ENCODE data around the gene ZER1. TPM values are rescaled to one million over a fixed set of nuclear protein-coding genes. Genes with fewer than 3 reads are reported as not detected.
"Not testable (repeated sequence)": the region's sequence is repeated elsewhere in the genome, so short reads cannot be mapped to it uniquely, and the experiment has no call there.

Gene ZER1
- total and polyA plus RNA-seq, 5 experiments from 2014 or later: 34.7 to 50.3 (median 46.9) TPM

DNA sequence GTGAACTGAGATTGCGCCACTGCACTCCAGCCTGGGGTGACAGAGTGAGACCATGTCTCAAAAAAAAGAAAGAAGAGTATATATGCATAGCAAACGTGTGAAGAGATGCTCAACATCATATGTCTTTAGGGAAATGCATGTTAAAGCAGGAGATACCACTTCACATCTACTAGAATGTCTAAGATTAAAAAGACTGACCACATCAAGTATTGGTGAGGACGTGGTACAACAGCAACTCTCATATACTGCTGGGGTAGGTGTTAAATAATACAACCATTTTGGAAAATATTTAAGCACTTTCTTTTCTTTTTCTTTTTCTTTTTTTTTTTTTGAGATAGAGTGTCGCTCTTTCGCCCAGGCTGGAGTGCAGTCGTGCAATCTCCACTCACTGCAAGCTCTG, 13.7 kb upstream of the ZER1 start:
- H3K4me1 Mint-ChIP-seq: peaks cover 6 to 29% (median 22%) of the 10 kb centered on the region in 4 donors
- peak overlapping the region in 5 of 10 donors; percentile 4 to 71 (median 62) for H3K27ac Mint-ChIP-seq
- POLR2A ChIA-PET: interaction anchor here (0.6 to 7.4 kb wide), 9 partner anchors 8 to 1362 kb away, joined by 3 to 50 read pairs (median 3); partner anchors contain the start of genes URM1, ZDHHC12 and ZER1
- H3K4me3 Mint-ChIP-seq: peak overlapping the region in 5 of 10 donors; percentile 22 to 48 (median 36)
- no peak for ATAC-seq
- DNase-seq: no peak
- H3K36me3 Mint-ChIP-seq: peaks cover 0 to 7% (median 0%) of the 10 kb centered on the region in 3 donors
- peaks cover 0 to 1% (median 0%) of the 10 kb centered on the region in 5 donors for H3K27me3 Mint-ChIP-seq
- H3K9me3 Mint-ChIP-seq: peaks cover 0 to 2% (median 0%) of the 10 kb centered on the region in 9 donors

- H3K4me3 Mint-ChIP-seq: no peak overlapping the region
- no peak for ATAC-seq
- POLR2A ChIA-PET: interaction anchor here (7.4 kb wide), 1 partner anchor 11 kb away, joined by 50 read pairs; the partner anchor contains the start of gene ZER1
- H3K4me1 Mint-ChIP-seq: peaks cover 1 to 14% (median 8%) of the 10 kb centered on the region in 4 donors
- H3K9me3 Mint-ChIP-seq: peaks cover 0 to 3% (median 0%) of the 10 kb centered on the region in 9 donors
- H3K27me3 Mint-ChIP-seq: peaks cover 0 to 1% (median 0%) of the 10 kb centered on the region in 5 donors
- DNase-seq: no peak
- H3K36me3 Mint-ChIP-seq: no peaks in the 10 kb centered on the region
- H3K27ac Mint-ChIP-seq: no peak overlapping the region
These were observed 10.9 kb upstream of the ZER1 start for GRCh38 chr9:128782669-128783068.

DNA sequence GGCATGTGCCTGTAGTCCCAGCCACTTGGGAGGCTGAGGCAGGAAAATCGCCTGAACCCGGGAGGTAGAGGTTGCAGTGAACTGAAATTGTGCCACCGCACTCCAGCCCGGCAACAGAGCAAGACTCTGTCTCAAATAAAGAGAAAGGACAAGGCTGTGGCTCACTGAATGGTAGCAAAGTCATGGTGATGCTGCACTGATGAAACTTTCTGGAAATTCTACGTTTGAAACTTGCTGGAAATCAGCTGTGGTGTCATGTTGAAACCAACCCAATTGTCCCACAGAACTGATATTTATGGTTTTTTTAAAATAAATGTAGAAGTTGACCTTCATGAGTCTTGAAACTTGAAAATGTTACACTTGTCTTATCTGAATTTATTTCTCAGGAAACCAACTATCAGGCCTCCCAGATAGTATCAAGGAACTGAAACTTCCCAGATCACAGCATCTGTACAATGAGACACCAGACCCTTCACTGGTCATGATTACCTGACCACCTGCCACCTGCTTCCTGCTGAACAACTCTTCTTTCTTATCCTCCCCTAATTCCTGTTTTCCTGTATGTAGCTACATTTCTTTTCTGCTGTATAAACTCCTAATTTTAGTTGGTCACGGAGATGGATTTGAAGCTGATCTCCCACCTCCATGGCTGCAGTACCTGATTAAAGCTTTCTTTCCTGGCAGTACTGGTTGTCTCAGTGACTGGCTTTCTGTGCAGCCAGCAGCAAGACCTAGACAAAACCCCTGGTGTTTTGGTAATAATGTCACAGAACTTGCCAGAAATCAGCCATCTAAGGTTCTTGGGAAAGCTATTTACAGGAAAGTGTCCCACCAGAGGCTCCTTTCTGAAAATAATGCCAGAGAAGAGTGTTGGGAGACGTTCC, 9.7 kb upstream of the ZER1 start:
- Mint-ChIP-seq H3K36me3 (no peaks in the 10 kb centered on the region), H3K4me1 (peaks cover 0 to 8% (median under 1%) of the 10 kb centered on the region in 4 donors), H3K9me3 (peaks cover 0 to 3% (median 0%) of the 10 kb centered on the region in 9 donors), H3K27me3 (no peaks in the 10 kb centered on the region), H3K27ac (no peak overlapping the region), H3K4me3 (no peak overlapping the region)
- DNase-seq: no peak
- POLR2A ChIA-PET: interaction anchor here (0.7 to 1.3 kb wide), 2 partner anchors 10 to 133 kb away, joined by 4 read pairs; partner anchors contain the start of gene ZER1
- ATAC-seq: no peak

- POLR2A ChIA-PET: interaction anchor here (1.3 kb wide), 1 partner anchor 8 kb away, joined by 4 read pairs; the partner anchor contains the start of gene ZER1
These were observed 8.4 kb upstream of the ZER1 start for GRCh38 chr9:128780093-128780492.

DNA sequence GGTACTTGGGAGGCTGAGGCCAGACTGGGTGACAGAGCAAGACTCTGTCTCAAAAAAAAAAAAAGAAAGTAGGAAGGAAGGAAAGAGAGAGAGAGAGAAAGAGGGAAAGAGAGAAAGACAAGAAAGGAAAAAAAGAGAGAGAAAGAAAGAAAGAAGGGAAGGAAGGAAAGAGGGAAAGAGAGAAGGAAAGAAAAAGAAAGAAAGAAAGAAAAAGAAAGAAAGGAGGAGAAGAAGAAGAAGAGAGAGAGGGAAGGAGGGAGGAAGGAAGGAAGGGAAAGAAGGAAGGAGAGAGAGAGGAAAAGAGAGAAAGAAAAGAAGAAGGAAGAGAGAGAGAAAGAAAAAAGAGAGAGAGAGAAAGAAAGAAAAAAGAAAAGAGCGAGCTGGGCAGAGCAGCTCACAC, 3.1 kb upstream of the ZER1 start:
- ATAC-seq (no peak), DNase-seq (no peak)
- H3K36me3 Mint-ChIP-seq: peaks cover 0 to 5% (median 0%) of the 10 kb centered on the region in 3 donors
- H3K27me3 Mint-ChIP-seq: no peaks in the 10 kb centered on the region
- peaks cover 13 to 18% (median 16%) of the 10 kb centered on the region in 4 donors for H3K4me1 Mint-ChIP-seq
- peak overlapping the region in 1 of 10 donors; percentile 67 for H3K27ac Mint-ChIP-seq
- POLR2A ChIA-PET: interaction anchor here (1.0 kb wide), 1 partner anchor 12 kb away, joined by 7 read pairs; no protein-coding TSS in a partner anchor
- H3K9me3 Mint-ChIP-seq: peaks cover 0 to 8% (median 0%) of the 10 kb centered on the region in 9 donors
- no peak overlapping the region for H3K4me3 Mint-ChIP-seq

More at GRCh38 chr9:128780093-128780492, 8.4 kb upstream of the ZER1 start:
- not testable (repeated sequence) for H3K9me3 Mint-ChIP-seq, H3K4me1 Mint-ChIP-seq, H3K4me3 Mint-ChIP-seq, DNase-seq, H3K36me3 Mint-ChIP-seq, ATAC-seq, H3K27ac Mint-ChIP-seq, H3K27me3 Mint-ChIP-seq

DNA sequence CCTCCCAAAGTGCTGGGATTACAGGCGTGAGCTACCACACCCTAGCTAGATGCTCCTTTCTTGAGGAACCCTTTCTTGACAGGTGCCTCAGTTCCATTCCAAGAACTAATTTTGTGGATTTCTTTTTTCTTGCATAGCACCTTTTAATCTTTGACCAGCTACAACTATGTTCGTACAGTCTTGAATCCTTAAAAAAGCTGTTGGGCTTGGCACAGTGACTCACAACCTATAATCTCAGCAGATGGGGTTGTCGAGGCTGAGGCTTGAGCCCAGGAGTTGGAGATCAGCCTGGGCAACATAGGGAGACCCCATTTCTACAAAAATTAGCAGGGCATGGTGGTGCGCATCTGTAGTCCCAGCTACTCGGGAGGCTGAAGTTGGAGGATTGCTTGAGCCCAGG, 1.3 kb upstream of the ZER1 start:
- peak overlapping the region in 9 of 10 donors; percentile 18 to 99 (median 74) for H3K4me3 Mint-ChIP-seq
- DNase-seq (no peak), ATAC-seq (no peak)
- no peaks in the 10 kb centered on the region for H3K27me3 Mint-ChIP-seq
- H3K27ac Mint-ChIP-seq: peak overlapping the region in 9 of 10 donors; percentile 4 to 99 (median 98)
- H3K36me3 Mint-ChIP-seq: peaks cover 0 to 8% (median 0%) of the 10 kb centered on the region in 3 donors
- H3K4me1 Mint-ChIP-seq: peaks cover 16 to 34% (median 31%) of the 10 kb centered on the region in 4 donors
- H3K9me3 Mint-ChIP-seq: peaks cover 0 to 8% (median 0%) of the 10 kb centered on the region in 9 donors
- POLR2A ChIA-PET: interaction anchor here (0.7 to 3.4 kb wide), 3 partner anchors 13 to 297 kb away, joined by 3 to 50 read pairs (median 11); partner anchors contain the start of genes ENDOG and TBC1D13

- POLR2A ChIA-PET: interaction anchor here (0.8 to 3.4 kb wide), 10 partner anchors 9 to 111 kb away, joined by 3 to 50 read pairs (median 4); partner anchors contain the start of genes ENDOG, KYAT1, LRRC8A and SET
- H3K4me3 Mint-ChIP-seq: peak overlapping the region; percentile 94 to 99 (median 97)
- H3K27me3 Mint-ChIP-seq: no peaks in the 10 kb centered on the region
- ATAC-seq: peak; percentile 35 to 47
- peaks cover 0 to 8% (median 0%) of the 10 kb centered on the region in 9 donors for H3K9me3 Mint-ChIP-seq
- peaks cover 0 to 18% (median 3%) of the 10 kb centered on the region in 3 donors for H3K36me3 Mint-ChIP-seq
- peak in 5 of 10 donors; percentile 21 to 59 (median 41) for DNase-seq
- H3K4me1 Mint-ChIP-seq: peaks cover 20 to 46% (median 34%) of the 10 kb centered on the region in 4 donors
- peak overlapping the region; percentile 90 to 100 (median 99) for H3K27ac Mint-ChIP-seq
These were observed 519 bp downstream of the ZER1 start for GRCh38 chr9:128771094-128771721.

DNA sequence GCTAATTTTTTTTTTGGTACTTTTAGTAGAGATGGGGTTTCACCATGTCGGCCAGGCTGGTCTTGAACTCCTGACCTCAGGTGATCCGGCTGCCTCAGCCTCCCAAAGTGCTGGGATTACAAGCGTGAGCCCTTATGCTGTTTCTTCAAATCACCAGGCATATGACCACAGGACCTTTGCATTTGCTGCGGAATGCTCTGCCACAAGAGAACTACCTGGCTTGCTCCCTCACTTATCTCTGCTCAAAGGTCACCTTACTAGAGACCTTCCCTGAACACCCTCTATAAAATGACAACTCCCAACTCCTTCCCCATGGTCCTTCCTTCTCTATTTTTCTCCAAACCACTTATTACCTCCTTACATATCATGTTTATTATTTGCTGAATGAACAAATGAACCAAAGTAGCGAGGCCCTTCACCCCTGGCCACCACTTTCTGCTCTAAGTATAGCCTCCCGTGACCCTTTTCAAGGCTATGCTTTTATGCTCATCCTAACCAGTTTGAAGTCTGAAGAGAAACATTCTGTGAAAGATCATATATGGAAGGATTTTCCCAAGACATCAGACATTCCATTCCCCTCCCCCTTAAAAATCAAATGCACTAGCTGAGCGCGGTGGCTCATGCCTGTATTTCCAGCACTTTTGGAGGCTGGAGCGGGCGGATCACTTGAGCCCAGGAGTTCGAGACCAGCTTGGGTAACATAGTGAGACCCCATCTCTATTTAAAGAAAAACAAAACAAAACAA, 1.3 kb downstream of the ZER1 start:
- peaks cover 0 to 4% (median 0%) of the 10 kb centered on the region in 9 donors for H3K9me3 Mint-ChIP-seq
- H3K36me3 Mint-ChIP-seq: peaks cover 0 to 21% (median 3%) of the 10 kb centered on the region in 3 donors
- peak overlapping the region; percentile 94 to 99 (median 97) for H3K4me3 Mint-ChIP-seq
- POLR2A ChIA-PET: interaction anchor here (0.6 to 3.4 kb wide), 9 partner anchors 8 to 111 kb away, joined by 3 to 50 read pairs (median 4); partner anchors contain the start of genes KYAT1, LRRC8A, SET and SPOUT1
- H3K27me3 Mint-ChIP-seq: no peaks in the 10 kb centered on the region
- DNase-seq (peak in 1 of 10 donors; percentile 7), ATAC-seq (no peak)
- peak overlapping the region; percentile 90 to 100 (median 99) for H3K27ac Mint-ChIP-seq
- peaks cover 22 to 50% (median 36%) of the 10 kb centered on the region in 4 donors for H3K4me1 Mint-ChIP-seq

GRCh38 chr9:128768606-128769005, 3.1 kb downstream of the ZER1 start:
- no peaks in the 10 kb centered on the region for H3K9me3 Mint-ChIP-seq
- H3K36me3 Mint-ChIP-seq: peaks cover 0 to 27% (median 3%) of the 10 kb centered on the region in 3 donors
- no peaks in the 10 kb centered on the region for H3K27me3 Mint-ChIP-seq
- DNase-seq (no peak), ATAC-seq (no peak)
- POLR2A ChIA-PET: interaction anchor here (0.7 kb wide), 1 partner anchor 86 kb away, joined by 3 read pairs; no protein-coding TSS in a partner anchor
- peaks cover 29 to 65% (median 46%) of the 10 kb centered on the region in 4 donors for H3K4me1 Mint-ChIP-seq
- no peak overlapping the region for H3K4me3 Mint-ChIP-seq
- H3K27ac Mint-ChIP-seq: peak overlapping the region in 6 of 10 donors; percentile 35 to 99 (median 80)

- POLR2A ChIA-PET: no interaction called here
- H3K27ac Mint-ChIP-seq: peak overlapping the region in 2 of 10 donors; percentile 51 to 60
These were observed 6.2 kb downstream of the ZER1 start for GRCh38 chr9:128765499-128765898.

DNA sequence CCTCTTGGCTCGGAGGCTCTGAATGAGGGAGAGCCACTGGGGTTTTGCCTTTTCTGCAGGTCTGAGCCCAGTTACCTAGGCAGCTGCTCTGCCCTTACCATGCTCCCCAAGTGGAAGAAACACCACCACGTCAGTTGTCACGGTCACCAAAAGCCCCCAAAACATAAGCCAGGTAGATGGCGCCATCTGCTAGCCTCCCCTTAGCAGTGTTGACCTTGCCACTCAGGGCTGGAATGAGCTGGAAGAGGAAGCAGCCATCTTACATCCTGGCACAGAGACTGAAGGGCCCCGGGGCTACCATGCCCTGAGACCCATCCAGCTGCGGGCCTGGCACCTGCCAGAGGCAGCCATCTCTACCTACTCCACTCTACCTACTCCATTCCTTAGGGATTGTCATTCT, 7.4 kb downstream of the ZER1 start:
- ATAC-seq (peak in 1 of 2 donors; percentile 36), DNase-seq (peak in 1 of 10 donors; percentile 17)
- H3K4me1 Mint-ChIP-seq: peaks cover 17 to 54% (median 32%) of the 10 kb centered on the region in 4 donors
- H3K36me3 Mint-ChIP-seq: peaks cover 0 to 26% (median 3%) of the 10 kb centered on the region in 3 donors
- no peaks in the 10 kb centered on the region for H3K9me3 Mint-ChIP-seq
- H3K27me3 Mint-ChIP-seq: no peaks in the 10 kb centered on the region
- peak overlapping the region in 1 of 10 donors; percentile 56 for H3K4me3 Mint-ChIP-seq
- POLR2A ChIA-PET: interaction anchor here (0.6 to 0.7 kb wide), 2 partner anchors 49 to 63 kb away, joined by 3 read pairs; no protein-coding TSS in a partner anchor
- H3K27ac Mint-ChIP-seq: peak overlapping the region in 1 of 10 donors; percentile 47

More at GRCh38 chr9:128765499-128765898, 6.2 kb downstream of the ZER1 start:
- Mint-ChIP-seq H3K36me3 (peaks cover 0 to 30% (median 3%) of the 10 kb centered on the region in 3 donors), H3K4me1 (peaks cover 22 to 65% (median 44%) of the 10 kb centered on the region in 4 donors), H3K9me3 (no peaks in the 10 kb centered on the region), H3K27me3 (no peaks in the 10 kb centered on the region), H3K4me3 (peak overlapping the region in 1 of 10 donors; percentile 2)
- no peak for DNase-seq
- no peak for ATAC-seq

All from naive thymus-derived CD8-positive, alpha-beta T cell (primary cell).